Activated CD4-positive, alpha-beta T cell treated with anti-CD3 and anti-CD28 coated beads, Interleukin-2, Interleukin-4, amounts not matched to agents 100 ng/mL and 50 ng/mL, durations not matched to agents 16 hours and 8 hours (primary cell): ENCODE measurements around the gene PHC2.

Experiments used
- DNase-seq: peaks from one replicate; pipeline ENCODE4 v3.0.0-alpha.2; 2020; ENCODE audit warnings: low spot score

PHC2 gene, protein sequence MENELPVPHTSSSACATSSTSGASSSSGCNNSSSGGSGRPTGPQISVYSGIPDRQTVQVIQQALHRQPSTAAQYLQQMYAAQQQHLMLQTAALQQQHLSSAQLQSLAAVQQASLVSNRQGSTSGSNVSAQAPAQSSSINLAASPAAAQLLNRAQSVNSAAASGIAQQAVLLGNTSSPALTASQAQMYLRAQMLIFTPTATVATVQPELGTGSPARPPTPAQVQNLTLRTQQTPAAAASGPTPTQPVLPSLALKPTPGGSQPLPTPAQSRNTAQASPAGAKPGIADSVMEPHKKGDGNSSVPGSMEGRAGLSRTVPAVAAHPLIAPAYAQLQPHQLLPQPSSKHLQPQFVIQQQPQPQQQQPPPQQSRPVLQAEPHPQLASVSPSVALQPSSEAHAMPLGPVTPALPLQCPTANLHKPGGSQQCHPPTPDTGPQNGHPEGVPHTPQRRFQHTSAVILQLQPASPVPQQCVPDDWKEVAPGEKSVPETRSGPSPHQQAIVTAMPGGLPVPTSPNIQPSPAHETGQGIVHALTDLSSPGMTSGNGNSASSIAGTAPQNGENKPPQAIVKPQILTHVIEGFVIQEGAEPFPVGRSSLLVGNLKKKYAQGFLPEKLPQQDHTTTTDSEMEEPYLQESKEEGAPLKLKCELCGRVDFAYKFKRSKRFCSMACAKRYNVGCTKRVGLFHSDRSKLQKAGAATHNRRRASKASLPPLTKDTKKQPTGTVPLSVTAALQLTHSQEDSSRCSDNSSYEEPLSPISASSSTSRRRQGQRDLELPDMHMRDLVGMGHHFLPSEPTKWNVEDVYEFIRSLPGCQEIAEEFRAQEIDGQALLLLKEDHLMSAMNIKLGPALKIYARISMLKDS

DNA sequence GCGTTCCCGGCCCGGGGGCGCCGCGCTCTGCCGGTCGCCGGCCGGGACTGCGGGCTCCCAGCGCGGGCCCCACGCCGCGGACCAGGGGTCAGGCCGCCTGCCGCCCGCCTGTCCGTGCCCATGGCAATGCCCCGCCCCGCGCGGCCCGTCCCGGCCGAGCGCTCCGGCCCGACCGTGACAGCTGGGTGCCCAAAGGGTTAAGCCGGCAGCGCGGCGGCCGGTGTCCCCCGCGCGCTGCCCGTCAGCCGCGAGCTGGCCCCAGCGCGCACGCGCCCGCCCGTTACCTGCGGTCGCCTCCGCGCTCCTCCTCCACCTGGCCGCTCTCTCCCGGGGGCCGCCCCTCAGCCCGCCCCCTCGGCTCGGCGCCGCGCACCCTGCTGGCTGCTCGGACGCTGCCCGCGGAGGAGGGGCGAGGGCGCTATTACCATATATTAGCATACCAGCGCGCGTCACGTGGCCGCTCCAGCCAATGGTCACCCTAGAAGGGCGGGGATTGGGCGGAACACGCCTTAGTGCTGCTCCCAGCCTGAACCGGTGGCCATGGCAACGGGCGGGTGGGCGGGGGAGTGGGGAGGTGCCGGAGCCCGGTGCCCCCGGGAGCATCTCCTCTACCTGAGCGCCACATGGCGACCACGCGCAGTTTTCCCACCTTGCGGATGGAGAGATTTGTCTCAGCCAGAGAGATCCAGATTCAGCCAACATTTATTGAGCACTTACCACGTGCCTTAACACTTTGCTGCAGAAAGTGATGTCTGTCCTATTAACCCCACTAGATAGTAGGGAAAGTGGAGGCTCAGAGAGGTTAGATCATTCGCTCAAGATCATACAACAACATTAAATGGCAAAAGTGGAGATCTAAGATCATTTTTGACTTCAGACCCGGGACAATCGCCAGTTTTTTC, at the start of gene PHC2:
Gene PHC2, minus strand, starts transcription at position 404 of the 902 bp plus-strand sequence. CDS start 55,556 bp downstream, outside the sequence.
- peak; percentile 86 for DNase-seq

DNA sequence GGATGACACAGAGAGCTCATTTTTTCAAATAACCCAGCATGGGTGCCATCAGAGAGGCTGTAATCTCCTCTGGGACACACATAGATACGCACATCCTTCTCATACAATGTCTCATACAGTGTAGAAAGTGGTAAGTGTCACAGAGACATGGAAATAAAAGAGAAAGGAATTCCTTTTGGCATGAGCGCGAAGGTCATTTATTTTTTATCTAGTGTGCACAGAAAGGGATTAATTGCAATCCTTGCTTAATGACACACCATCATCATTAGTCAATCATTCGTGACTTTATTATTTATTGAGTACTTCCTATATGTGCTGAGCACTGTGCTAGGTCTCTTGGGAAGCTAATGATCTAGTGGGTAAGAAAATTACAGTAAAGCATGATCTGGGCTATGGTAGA, 46.6 kb upstream of the PHC2 start:
- DNase-seq: no peak

DNA sequence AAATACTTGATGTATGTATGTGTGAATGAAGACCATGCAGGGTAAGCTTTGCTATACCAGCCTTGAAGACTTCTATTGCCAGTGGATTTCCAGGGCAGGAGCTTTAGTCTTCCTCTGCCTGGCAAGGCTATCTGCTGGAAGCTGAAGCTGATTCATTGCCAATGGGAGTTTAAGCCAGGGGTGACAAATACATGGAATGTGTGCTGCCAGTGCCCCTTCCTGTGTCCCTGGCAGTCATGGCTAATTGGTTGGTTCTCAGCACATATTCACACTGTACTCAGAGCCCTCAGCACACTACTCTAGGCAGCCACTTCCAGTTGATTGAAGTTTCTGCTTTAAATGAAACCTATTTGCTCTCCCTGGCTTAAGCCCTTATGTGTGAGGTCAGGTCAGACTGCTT, 43.0 kb upstream of the PHC2 start:
- DNase-seq: no peak

DNA sequence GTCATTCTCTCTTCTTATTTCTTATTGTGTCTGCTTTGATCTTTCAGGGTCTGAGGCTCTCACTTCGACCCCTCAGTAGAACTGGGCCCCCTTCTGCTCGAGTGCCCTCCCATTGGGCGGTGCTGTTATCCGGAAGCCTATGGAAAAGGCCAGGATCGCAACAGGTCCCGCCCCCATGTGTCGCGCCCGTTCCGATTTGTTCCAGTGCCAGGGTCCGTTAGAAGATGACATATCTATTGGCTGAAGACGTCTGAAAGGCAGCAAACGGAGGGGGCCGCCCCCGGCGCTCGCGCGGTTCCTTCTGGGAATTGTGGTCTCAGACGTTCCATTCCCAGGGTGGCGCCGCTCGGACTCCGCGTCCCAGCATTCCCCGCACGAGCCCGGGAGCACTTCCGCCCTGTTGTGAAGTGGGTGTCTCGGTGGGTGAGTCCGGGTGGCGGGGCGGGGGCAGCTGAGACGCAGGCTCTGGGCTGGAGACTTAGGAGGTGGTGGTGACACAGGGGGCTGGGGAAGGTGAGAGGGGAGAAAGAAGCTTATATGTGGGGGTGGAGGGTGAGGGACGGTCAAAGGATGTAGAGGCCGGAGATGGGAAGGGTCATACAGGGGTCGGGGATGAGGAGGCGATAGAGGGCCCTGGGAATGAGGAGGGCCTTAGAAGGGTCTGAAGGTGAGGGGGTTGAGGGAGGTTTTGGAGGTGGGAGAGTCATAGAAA, 41.5 kb upstream of the PHC2 start, which contains the start of gene ZSCAN20:
Gene ZSCAN20, plus strand, starts transcription at position 377 of the 712 bp plus-strand sequence. CDS start 6,644 bp downstream, outside the sequence.
- peak; percentile 93 for DNase-seq

DNA sequence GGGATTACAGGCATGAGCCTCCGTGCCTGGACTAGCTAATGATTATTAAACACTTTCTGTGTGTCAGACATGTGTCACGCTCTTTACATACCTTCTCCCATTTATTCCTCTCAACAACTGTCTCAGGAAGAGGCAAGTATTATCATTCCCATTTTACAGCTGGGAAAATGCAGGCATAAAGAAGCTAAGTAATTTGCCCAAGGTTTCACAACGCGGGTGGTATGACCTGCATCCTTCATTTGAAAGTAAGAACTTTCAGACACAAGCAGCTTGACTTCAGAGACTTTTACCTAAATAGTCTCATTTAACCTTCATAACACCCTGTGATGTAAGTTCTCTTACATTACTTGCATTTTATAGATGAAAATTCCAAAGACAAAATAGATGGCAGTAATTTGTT, 40.5 kb upstream of the PHC2 start:
- DNase-seq: no peak

DNA sequence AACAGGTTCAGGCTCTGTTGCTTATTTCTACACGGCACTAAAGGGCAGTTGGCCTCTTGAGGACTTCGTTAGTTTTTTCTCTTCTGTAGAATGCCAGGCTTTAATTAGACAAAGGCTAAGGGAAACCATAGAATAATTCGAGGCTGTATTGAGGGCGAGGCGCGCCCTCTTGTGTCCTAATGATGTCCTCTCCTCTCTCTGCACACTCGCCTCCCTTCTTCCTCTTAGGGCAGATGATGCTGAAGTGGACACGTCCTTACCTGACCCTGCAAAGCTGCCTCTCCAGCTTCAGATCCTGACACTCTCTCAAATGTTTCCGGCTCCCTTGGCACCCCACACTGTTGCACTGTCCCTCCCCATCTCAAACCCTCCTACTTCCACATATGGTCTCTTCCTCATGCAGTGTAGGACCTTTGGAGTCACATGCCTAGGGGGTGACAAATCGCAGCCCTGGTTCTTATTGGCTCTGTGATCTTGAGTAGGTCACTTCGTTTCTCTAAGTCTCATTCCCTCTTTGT, 39.7 kb upstream of the PHC2 start:
- DNase-seq: peak; percentile 62

DNA sequence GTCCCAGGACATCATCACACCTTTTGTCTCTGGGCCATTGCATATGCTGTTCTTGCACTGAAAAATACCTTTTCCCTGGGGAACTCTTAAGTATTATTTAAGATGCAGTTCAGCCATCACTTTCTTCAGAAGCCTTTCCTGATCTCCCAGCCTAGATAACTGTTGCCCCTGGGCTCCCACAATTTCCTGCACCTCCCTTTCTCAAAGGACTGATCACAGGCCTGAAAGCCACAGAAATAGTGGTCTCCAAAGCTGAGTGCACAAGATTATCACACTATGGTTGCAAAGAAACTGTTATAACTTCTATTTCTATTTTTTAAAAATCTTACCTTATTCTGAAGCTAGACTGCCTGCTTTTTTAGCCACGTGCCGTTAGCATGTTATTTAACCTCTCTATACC, 38.8 kb upstream of the PHC2 start:
- no peak for DNase-seq

DNA sequence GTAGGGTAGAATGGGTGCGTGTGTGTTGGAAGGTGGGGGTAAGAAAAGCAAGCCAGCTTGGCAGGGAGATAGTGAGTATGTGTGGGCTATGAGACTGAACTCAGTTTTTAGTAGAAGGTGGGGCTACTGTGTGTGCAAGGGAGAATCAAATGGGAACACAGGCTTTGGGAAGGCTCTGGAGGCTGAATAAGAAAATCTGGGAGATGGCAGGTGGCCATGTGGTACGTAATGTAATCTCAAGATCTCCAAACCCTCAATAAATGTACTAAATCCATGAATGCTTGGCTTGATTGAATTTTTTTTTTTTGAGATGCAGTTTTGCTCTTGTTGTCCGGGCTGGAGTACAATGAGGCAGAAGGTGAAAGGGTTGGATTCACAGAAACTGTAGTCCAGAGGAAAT, 38.1 kb upstream of the PHC2 start:
- no peak for DNase-seq

DNA sequence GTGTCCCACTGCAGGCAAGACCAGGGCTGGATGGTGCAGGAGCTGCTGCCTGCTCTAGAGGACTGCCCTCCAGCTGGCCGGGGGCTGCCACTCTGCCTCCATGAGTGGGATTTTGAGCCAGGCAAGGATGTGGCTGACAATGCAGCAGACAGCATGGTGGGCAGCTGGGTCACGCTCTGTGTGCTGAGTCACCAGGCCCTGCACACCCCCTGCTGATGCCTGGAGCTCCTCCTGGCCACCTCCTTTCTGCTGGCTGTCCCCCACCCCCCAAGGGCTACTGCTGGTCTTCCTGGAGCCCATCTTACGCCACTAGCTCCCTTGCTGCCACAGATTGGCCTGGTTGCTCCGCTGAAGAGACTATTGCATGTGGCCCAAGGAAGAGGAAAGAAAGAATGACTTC, 37.6 kb upstream of the PHC2 start:
- no peak for DNase-seq

DNA sequence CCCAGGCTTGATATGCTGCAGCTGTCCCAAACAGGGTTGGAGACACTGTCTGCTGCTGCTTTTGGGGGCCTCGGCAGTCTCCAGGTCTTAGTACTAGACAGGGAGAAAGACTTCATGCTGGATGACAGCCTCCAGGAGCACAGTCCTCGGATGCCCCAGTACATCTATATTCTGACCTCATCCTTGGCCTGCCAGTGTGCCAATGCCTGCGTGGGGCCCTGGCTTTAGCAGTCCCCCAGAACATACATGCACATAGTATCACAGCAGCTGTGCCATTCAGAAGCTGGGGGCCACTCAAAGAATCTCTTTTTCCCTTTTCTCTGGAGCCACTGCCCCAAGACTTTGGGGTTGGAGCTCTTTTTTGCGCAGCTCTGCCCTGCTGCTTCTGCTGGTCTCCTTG, 37.1 kb upstream of the PHC2 start:
- no peak for DNase-seq

DNA sequence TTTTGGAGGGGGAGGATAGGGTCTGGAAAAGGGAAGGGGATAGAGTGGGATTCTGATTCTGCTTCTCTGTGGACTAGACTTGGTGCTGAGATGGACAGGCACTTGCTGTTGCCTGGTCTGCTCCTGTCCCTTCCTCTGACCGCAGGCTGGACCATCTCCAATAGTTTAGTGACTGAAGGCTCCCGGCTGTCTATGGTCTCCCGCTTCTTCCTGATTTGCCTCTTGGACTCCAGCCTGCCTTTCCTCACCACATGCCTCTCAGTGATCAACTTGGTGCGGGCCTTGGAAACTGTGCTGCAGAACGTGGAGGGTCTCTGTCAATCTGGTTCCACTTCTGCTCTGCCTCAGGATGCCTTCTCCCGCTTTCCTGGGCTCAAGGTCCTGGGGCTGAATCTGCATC, 35.3 kb upstream of the PHC2 start:
- DNase-seq: no peak

DNA sequence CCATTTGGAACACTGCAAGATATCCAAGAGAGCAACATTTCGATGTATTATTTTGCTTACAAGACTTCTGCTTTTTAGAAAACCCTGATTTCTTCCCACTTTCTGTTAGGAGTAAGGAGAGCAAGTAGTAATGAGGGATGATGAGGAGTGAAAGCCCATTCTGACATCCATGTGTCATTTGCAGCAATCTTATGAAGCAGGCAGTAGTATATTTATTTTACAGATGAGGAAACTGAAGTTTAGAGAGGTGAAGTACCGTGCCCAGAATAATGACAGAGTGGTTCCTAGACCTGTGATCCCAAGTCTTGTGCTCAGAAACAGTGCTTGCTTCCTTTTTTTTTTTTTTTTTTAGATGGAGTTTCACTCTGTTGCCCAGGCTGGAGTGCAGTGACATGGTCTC, 34.4 kb upstream of the PHC2 start:
- DNase-seq: no peak

DNA sequence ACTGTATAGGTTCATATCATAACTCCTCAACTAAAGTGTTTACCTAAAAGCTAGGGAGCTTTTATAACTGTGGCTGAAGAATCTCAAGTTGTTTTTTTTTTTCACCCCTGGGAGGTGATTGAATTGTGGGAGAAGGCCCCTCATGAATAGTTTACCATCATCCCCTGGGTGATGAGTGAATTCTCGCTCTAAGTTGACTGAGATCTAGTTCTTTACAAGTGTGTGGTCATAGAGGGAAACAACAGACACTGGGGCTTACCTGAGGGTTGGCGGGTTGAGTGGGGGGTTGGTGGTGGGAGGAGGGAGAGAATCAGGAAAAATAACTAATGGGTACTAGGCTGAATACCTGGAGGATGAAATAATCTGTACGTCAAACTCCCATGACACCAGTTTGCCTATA, 33.7 kb upstream of the PHC2 start:
- DNase-seq: no peak

DNA sequence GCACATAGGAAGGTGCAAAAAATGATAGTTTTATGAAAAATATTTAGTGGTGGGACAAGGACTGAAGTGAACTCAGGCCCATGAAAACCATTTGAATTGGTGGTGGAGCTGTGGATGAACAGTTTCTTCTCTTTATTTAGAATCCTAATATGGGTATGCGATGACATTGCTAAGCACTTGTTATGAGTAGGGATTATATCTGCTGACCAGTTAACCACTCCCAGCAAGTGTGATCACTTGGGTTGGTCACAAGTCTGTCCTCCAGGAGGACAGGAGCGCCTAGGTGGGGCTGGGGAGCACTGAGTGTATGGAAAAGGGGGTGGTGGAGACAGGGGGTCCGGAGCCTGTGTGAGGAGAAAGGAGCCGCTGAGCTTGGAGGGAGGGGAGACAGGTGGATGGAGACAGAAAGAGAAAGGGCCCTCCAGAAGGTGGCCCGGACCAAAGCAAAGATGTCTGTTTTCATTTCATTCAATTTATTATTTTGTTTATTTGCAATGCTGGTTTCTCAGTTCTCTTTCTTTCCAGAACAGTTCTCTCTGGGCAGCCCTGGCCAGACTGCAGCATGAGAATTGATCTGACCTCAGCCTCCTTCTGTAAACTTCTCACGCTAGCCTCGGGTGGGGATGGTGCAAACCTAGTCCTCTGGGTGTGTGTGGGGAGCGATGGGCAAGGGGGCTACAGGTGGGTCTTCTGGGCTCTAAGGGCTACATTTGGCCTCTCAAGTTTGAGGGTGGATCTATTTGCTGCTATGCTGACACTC, 31.7 kb upstream of the PHC2 start:
- DNase-seq: no peak

DNA sequence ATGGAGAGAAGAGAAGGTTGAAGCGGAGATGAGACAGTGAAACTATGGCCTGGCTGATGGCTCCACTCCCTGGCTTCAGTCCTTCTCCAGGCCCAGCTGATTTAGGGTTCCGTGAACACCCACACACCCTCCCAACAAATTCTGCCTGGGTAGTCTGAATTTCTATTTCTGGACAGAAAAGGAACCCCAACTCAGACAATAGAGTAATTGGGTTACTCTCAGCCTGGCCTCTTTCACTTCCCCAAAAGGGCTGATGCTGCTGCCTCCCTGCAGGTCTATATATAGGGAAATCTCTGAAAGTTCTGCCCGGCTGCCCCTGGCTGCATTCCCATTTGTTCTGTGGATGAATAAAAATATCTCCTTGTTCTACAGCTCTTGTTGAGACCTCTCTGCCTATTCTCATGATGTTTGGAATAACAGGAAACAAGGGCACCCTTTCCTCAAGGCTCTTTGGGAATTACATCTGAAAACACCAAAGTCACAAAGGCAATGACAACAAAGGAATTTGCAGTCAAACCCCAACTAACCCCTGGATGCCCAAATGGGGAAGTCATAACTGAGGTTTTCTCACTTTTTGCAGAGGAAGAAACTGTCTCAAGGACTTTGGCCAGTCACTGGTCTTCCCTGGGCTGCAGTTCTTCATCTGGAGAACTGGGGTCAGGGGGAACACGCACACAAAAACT, 30.2 kb upstream of the PHC2 start:
- DNase-seq: no peak

DNA sequence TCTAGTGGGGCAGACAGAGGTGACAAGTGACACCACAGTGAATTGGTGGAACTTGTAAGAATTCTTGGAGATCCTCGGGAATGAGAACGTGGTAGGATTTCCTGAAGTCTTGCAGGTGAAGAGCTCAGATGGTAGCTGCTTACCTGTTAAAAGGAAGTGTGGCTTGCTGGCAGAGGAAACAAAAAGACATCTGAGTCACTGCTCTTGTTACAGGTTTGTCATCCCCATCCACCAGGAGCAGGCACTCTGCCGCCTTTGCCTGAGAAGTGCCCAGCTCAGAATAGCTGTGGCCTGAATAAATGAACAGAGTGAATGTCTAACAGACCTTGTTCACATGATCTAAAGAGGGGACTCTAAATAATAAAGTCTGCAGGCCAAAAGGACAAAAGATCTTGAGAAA, 29.2 kb upstream of the PHC2 start:
- DNase-seq: no peak

DNA sequence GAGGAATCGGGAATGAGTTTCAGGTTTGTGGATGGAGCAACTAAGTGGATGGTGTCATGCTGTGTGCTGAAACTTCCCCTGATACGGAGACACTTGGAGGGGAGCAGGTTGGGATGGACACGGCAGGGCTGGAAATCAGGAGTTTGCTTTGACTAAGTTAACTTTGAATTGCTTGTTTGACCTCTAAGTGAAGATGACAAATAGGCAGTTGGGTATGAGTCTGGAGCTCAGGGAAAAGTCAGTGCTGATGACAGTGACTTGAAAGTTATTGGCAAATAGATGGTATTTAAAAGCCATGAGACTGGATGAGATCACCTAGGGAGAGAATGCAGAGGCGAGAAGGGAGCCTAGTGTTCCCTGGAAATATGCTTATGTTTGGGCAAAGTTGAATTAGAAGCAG, 28.8 kb upstream of the PHC2 start:
- no peak for DNase-seq

DNA sequence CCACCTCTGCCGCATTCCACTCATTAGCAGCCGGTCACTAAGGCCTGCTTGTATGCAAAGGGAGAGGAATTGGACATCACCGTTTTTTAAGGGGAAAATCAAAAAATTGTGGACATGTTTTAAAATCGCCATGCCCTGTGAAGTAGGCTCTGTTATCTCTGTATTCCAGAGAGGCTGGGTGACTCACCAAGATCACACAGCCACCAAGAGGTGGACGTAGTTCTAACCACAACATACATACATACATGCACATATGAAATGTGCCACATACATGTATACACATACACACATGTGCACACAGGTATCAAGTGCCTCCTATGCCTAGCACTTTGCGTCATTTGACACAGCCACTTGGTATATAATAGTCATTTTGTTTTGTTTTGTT, 25.6 kb upstream of the PHC2 start:
- DNase-seq: no peak

DNA sequence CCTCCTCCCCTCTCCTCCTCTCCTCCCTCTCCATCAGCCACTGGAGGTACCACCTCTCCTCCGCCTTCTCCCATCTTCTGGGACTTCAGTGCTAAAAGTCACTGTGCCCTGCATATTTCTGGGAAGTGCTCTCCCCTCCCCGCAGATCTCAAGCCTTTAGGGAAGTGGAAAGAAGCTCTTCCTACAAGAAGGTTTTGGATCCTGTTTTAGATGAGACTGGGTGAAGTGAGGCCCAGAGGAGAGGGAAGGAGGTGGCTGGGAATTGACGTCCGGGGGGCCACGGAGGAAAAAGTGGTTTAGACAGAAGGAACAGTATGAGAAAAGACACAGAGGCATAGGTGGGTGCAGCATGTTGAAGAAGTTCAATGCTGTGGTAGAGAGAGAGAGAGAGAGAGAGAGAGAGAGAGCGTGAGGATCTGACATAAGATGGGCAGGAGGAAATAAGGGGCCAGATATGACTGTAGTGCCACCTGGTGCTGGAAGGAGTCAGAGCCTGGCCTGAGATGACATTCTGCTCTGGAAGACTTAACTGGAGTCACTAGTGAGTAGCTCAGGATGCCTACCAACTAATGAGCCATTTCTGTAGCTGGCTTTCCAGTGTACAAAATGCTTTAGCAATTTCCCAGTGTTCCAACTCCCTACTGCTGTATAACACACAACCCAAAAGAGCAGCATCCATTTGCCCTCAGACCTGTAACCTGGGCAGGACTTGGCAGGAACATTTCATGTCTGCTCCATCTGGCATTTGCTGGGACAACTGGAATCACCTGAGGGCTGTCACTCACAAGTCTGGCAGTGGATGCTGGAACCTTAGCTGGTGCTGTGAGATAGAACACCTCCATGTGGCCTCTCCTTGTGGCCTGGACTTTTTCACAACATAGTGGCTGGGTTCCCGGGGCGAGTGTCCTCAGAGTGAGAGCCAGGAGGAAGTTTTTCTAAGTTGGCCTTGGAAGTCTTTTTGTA, 24.9 kb upstream of the PHC2 start:
- peak; percentile 50 for DNase-seq
